ENCODE data around the gene L3MBTL2.

GRCh38 chr22:41201141-41201540 is 4.0 kb upstream of the L3MBTL2 start:
- TF ChIP-seq CTCF (IDR thresholded peaks at IDR 0.05) (no peak), POLR2AphosphoS5 (IDR thresholded peaks at IDR 0.05) (no peak), POLR2A (IDR thresholded peaks at IDR 0.05) (no peak), EP300 (IDR thresholded peaks at IDR 0.05; ENCODE audit: low read depth) (no peak)

Measured in transverse colon (tissue), 4 donors.